Choroid plexus epithelial cell (primary cell): ENCODE measurements around the gene CDCA4.
"Not testable (repeated sequence)": the region's sequence is repeated elsewhere in the genome, so short reads cannot be mapped to it uniquely, and the experiment has no call there.

Experiments
- DNase-seq: peaks from one replicate; pipeline ENCODE4 v3.0.0-alpha.2; 2010; ENCODE audit warnings: low read depth
- H3K4me3 ChIP-seq: 2 replicates; pipeline ENCODE4 v1.5.1; 2011; ENCODE audit warnings: low read depth, mild to moderate bottlenecking, control low read depth, low read length, moderate library complexity
- CTCF ChIP-seq: conservative IDR thresholded peaks from 2 replicates; pipeline ENCODE4 v1.5.1; 2011; ENCODE audit warnings: low read depth, mild to moderate bottlenecking, control low read depth, inconsistent platforms, low read length, moderate library complexity

Gene CDCA4

GRCh38 chr14:105029402-105029801 lies 8.5 kb upstream of the CDCA4 start:
- TF ChIP-seq CTCF = no peak
- DNase-seq = no peak
- no peak overlapping the region for H3K4me3 ChIP-seq

- no peak overlapping the region for H3K4me3 ChIP-seq
- no peak for DNase-seq
- TF ChIP-seq CTCF = no peak
Measured at GRCh38 chr14:105028251-105028927, 7.5 kb upstream of the CDCA4 start.

GRCh38 chr14:105027718-105028117 lies 6.8 kb upstream of the CDCA4 start:
- DNase-seq, H3K4me3 ChIP-seq: not testable (repeated sequence)

- TF ChIP-seq CTCF = no peak
- DNase-seq = peak; percentile 50
- no peak overlapping the region for H3K4me3 ChIP-seq
Measured at GRCh38 chr14:105026802-105027563, 6.1 kb upstream of the CDCA4 start.

GRCh38 chr14:105026033-105026785 lies 5.3 kb upstream of the CDCA4 start:
- peak; percentile 68 for DNase-seq
- TF ChIP-seq CTCF = no peak
- no peak overlapping the region for H3K4me3 ChIP-seq

GRCh38 chr14:105025429-105025828 lies 4.5 kb upstream of the CDCA4 start:
- H3K4me3 ChIP-seq = no peak overlapping the region
- DNase-seq = no peak
- TF ChIP-seq CTCF = no peak

GRCh38 chr14:105023791-105024480 lies 3.1 kb upstream of the CDCA4 start:
- H3K4me3 ChIP-seq = no peak overlapping the region
- no peak for TF ChIP-seq CTCF
- DNase-seq = peak; percentile 85
